GM21390 (cell line): ENCODE data around the gene PEX12.
"Not testable (repeated sequence)": the region's sequence is repeated elsewhere in the genome, so short reads cannot be mapped to it uniquely, and the experiment has no call there.

Experiments
- ATAC-seq: cut with Tn5 transposase; IDR thresholded peaks from one replicate; pipeline ENCODE4 v1.9.1; 2021; ENCODE audit not compliant: unreplicated experiment

PEX12 gene

GRCh38 chr17:35578929-35579432, 610 bp upstream of the PEX12 start:
- no peak for ATAC-seq

- ATAC-seq: no peak
Measured at GRCh38 chr17:35577830-35578196, 558 bp downstream of the PEX12 start.

DNA sequence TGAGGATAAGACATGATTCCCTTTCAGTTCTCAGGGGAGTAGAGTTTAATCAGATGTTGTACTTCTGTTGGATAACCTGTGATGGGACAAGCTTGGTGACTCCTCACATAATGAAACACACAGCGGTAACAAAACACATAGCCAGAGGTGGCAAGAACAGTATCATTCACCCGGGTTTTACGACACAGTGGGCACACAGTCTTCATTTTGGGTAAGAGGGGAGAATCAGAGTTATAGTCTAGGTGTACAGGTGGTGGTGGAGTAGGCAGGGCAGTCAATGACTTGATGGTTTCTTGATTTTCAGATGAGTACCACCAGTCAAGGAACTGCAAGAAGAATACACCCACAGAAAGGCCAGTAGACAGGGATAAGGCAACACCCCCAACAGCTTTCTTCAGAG, 2.6 kb downstream of the PEX12 start:
- no peak for ATAC-seq

- no peak for ATAC-seq
Measured at GRCh38 chr17:35569405-35569804, 9.0 kb downstream of the PEX12 start.

- ATAC-seq: peak; percentile 4
Measured at GRCh38 chr17:35568561-35568960, 9.8 kb downstream of the PEX12 start.

DNA sequence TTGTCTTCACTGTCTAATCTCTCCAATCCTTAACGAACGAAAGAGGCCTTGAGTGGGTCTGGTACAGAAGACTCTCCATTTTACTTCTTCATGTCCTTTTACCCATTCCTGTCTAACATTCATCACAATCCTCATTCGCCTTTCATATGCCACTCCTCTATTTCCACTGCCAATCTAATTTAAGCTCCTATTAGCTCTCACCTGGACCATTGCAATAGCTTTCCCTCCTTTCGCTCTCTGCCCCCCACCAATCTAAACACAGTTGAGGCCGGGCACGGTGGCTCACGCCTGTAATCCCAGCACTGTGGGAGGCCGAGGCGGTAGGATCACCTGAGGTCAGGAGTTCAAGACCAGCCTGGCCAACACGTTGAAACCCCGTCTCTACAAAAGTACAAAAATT, 11.4 kb downstream of the PEX12 start:
- no peak for ATAC-seq

- not testable (repeated sequence) for ATAC-seq
Measured at GRCh38 chr17:35563181-35563580, 15.2 kb downstream of the PEX12 start.

- no peak for ATAC-seq
Measured at GRCh38 chr17:35560703-35561102, 17.7 kb downstream of the PEX12 start, which contains the start of gene SLFN14. SLFN14 (minus strand) TSS chr17:35560819; CDS start chr17:35558062, 2,757 bp downstream.

DNA sequence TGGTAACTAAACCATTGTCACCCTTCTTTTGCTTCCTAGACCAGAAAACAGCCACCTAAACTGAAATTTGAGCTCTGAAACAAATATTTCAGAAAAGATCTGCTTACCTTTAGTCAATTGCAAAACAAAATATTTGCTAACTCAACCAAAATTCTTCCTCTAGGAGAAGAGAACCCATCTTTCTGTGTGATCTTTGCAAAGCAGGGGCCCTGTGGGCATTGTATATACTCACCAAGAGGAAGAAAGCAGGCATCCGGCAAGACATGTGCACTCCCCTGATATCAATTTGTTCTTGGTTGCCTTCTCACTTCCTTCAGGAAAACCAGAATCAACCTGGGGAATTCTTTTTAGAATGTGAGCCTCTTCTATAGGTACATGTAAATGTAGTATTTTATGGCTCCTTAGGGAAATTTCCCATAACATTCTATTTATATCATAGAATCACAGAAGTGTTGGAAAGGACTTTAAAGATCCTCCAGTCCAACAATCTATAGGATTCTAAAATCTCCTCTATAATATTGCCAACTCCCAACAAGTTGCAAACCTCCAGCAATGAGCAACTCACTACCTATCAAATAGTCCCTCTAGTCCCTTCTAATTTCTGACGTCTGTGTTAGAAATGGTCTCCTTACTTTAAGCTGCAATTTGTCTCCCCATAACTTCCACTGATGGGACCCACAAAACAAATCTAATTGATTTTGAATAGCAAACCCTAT, 18.7 kb downstream of the PEX12 start:
- no peak for ATAC-seq

DNA sequence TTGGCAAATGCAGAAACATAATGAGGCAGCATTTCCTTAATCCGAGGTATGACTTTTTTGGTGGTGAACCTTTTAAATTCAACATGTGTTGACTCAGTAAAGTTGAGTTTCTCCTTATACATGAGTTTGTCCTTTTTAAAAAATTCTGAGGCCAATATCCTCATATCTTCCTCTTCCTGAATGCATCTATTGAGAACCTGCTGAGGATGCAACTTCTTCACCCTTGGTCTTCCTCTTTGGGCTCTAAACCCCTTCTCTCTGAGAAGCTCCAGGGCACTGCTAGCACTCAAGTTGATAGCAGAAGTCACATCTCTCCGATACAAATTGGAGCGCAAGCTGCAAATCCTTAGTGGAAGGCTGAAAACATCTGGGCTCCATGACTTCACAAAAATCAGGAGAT, 21.0 kb downstream of the PEX12 start:
- ATAC-seq: no peak

- no peak for ATAC-seq
Measured at GRCh38 chr17:35555691-35556090, 22.7 kb downstream of the PEX12 start.

DNA sequence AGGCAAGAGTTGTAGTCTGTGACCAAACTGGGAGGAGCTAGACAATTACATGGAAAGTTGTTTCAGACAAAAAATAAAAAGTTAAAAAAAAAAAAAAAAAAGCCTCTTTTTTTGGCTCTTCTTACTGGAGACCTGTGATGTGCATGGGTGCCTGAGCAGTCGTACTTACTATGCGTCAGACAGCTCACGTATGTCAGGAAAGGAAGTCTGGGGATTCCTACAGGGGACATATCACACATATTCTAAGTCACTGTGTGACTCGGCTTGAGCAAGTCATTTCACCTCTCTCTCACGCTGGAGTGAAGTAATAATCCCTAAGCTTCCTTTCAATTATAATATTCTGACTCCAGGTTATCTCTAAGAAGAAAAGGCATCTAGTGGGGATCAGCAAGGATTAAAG, 23.7 kb downstream of the PEX12 start:
- no peak for ATAC-seq

DNA sequence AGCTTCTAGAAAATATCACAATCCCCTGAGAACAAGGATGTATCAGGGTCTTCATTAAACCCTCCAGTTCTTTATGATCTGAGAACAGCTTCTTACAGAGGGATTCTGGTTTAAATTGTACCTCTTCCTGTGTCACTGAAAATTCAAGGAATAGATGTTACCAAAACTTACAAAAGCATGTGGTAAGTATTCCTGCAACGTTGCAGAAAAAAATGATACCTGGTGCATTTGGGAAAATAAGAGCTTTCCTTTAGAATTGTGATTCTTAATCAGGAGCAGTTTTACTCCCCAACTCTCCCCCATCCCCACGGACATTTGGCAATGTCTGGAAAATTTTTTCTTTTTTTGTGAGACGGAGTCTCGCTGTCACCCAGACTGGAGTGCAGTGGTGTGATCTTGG, 25.1 kb downstream of the PEX12 start:
- no peak for ATAC-seq

GRCh38 chr17:35548978-35549377, 29.4 kb downstream of the PEX12 start:
- no peak for ATAC-seq

GRCh38 chr17:35548208-35548810, 30.1 kb downstream of the PEX12 start:
- no peak for ATAC-seq

GRCh38 chr17:35546487-35546886, 31.9 kb downstream of the PEX12 start:
- ATAC-seq: no peak

DNA sequence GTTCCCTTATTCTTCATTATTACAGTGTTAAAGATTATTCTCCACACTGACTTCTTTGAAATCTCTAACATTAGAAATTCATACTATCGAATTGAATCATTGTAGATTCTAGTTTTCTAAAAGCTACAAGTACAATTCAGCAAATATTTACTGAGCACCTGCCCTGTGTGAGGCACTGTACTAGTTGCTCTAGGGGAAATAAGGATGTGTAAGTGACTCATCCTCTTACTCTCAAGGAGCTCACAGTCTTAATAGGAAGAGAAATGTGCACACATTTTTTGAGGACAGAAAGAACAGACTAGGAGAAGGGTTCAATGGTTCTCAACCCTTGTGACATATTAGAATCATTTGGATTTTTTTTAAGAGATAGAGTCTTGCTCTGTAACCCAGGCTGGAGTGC, 33.2 kb downstream of the PEX12 start:
- no peak for ATAC-seq

GRCh38 chr17:35543856-35544255, 34.5 kb downstream of the PEX12 start:
- ATAC-seq: no peak

DNA sequence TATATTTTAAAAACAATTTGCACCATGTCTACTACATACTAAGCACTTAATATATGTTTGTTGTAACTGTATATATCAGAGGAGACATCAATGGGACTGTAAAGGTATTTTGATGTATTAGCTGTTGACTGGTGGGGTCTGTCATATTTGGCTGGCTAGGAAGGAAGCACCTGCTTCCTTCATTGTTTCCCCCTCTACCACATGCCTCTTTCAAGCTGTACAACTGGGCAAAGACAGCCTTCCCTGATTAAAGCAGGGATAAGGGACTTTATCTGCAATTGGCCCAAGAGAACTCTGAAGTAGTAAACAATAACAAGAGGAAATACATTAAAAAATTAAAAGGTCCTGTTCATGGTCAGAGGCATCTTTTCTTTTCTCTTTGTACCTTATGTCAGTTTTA, 35.4 kb downstream of the PEX12 start:
- ATAC-seq: no peak

- no peak for ATAC-seq
Measured at GRCh38 chr17:35541434-35541833, 36.9 kb downstream of the PEX12 start.

GRCh38 chr17:35540589-35541404, 37.6 kb downstream of the PEX12 start:
- no peak for ATAC-seq

- no peak for ATAC-seq
Measured at GRCh38 chr17:35539659-35540026, 38.7 kb downstream of the PEX12 start.
